ENCODE measurements around the gene RAB6D. TPM values are rescaled to one million over a fixed set of nuclear protein-coding genes. Genes with fewer than 3 reads are reported as not detected.

Gene RAB6D
- total and polyA plus RNA-seq, 2 donors (not counting 1 experiment from before 2014, with no cell fraction given): under 0.01 to 0.06 TPM

Other genes with a start within 250 kb of the RAB6D start
- gene POTEE, start 154.6 kb downstream of the RAB6D start, total RNA-seq: not detected in 2 replicates
- 0.02 TPM in 2 replicates for gene POTEE, start 154.6 kb downstream of the RAB6D start, polyA plus RNA-seq
- gene TUBA3D, start 112.0 kb upstream of the RAB6D start, total RNA-seq: not detected in 2 replicates
- gene TUBA3D, start 112.0 kb upstream of the RAB6D start, polyA plus RNA-seq: not detected in 2 replicates
- gene MZT2A, start 128.2 kb upstream of the RAB6D start, total RNA-seq: 65.2 and 88.4 TPM in 2 replicates
- 30.1 and 30.8 TPM in 2 replicates for gene MZT2A, start 128.2 kb upstream of the RAB6D start, polyA plus RNA-seq
- gene CCDC74A, start 163.7 kb upstream of the RAB6D start, total RNA-seq: 5.9 and 6.7 TPM in 2 replicates
- 5.4 and 6.5 TPM in 2 replicates for gene CCDC74A, start 163.7 kb upstream of the RAB6D start, polyA plus RNA-seq